HK-2 (cell line): ENCODE measurements around the gene SFI1.
"Not testable (repeated sequence)": the region's sequence is repeated elsewhere in the genome, so short reads cannot be mapped to it uniquely, and the experiment has no call there.

Experiments
- DNase-seq: peaks from one replicate; pipeline ENCODE4 v3.0.0-alpha.2; 2018; ENCODE audit not compliant: unreplicated experiment

SFI1 gene

GRCh38 chr22:31496007-31496734, at the start of gene SFI1:
Gene SFI1, plus strand, starts transcription at chr22:31496536. Its CDS starts 11,749 bp downstream, at chr22:31508285.
- peak; percentile 87 for DNase-seq

GRCh38 chr22:31446767-31447166, 49.6 kb upstream of the SFI1 start:
- DNase-seq = no peak

GRCh38 chr22:31447337-31447736, 49.0 kb upstream of the SFI1 start:
- no peak for DNase-seq

- no peak for DNase-seq
Observed at GRCh38 chr22:31448382-31448781, 48.0 kb upstream of the SFI1 start.

- no peak for DNase-seq
Observed at GRCh38 chr22:31449506-31449905, 46.8 kb upstream of the SFI1 start.

- DNase-seq = peak; percentile 9
Observed at GRCh38 chr22:31451709-31452571, 44.4 kb upstream of the SFI1 start.

- no peak for DNase-seq
Observed at GRCh38 chr22:31461699-31462098, 34.6 kb upstream of the SFI1 start.

- no peak for DNase-seq
Observed at GRCh38 chr22:31465307-31465706, 31.0 kb upstream of the SFI1 start.

GRCh38 chr22:31474743-31475142, 21.6 kb upstream of the SFI1 start:
- DNase-seq = no peak

- DNase-seq = no peak
Observed at GRCh38 chr22:31475800-31476199, 20.5 kb upstream of the SFI1 start.

- DNase-seq = no peak
Observed at GRCh38 chr22:31477329-31477728, 19.0 kb upstream of the SFI1 start.

- DNase-seq = no peak
Observed at GRCh38 chr22:31481129-31481528, 15.2 kb upstream of the SFI1 start.

- not testable (repeated sequence) for DNase-seq
Observed at GRCh38 chr22:31482470-31482869, 13.9 kb upstream of the SFI1 start.

GRCh38 chr22:31486369-31486768, 10.0 kb upstream of the SFI1 start:
- not testable (repeated sequence) for DNase-seq

- no peak for DNase-seq
Observed at GRCh38 chr22:31486951-31487350, 9.4 kb upstream of the SFI1 start.

GRCh38 chr22:31488346-31488883, 7.9 kb upstream of the SFI1 start:
- DNase-seq = no peak

- DNase-seq = peak; percentile 34
Observed at GRCh38 chr22:31488988-31489617, 7.2 kb upstream of the SFI1 start.

- DNase-seq = peak; percentile 79
Observed at GRCh38 chr22:31489632-31490495, 6.5 kb upstream of the SFI1 start, which contains the start of gene EIF4ENIF1. Gene EIF4ENIF1, minus strand, starts transcription at chr22:31489842. Its CDS starts 1,124 bp downstream, at chr22:31488718.

GRCh38 chr22:31490496-31490925, 5.8 kb upstream of the SFI1 start:
- DNase-seq = peak; percentile 66

- no peak for DNase-seq
Observed at GRCh38 chr22:31491218-31491962, 4.9 kb upstream of the SFI1 start.
